NCI-H2081 (cell line): Measurements from ENCODE around the gene KCNAB3.

Experiments used
- DNase-seq, 2 experiments: peaks; one replicate each; lab custom pipeline; 2025; lab: John Stamatoyannopoulos, UW

The KCNAB3 gene

DNA sequence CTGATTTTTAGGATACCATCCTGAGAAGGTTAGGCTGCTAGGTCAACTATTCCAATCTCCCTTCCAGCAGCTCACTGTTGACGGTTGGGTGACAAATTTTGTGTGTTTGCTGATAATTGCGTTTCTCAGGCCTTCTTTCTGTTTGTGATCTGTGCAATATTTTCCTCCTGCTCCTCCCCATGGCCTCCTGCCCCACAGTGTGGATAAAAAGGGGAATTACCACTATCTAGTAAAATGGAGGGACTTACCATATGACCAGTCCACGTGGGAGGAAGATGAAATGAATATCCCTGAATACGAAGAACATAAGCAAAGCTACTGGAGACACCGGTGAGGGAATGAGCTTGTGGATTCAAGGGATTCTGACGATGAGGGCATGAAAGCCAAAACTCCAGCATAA is 31.9 kb downstream of the KCNAB3 start:
- DNase-seq: no peak

DNA sequence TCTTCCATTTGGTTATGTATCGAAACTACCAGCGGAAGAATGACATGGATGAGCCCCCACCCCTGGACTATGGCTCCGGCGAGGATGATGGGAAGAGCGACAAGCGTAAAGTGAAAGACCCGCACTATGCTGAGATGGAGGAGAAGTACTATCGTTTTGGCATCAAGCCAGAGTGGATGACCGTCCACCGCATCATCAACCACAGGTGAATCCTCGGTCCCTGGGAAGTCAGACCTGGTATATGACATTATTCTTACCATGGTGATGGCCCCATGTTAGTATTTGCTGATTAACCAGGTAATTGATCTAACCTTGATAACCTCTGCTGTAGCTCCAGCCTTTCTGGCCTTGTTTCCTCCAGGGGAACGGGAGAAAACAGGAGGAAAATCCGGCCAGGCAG is 32.6 kb downstream of the KCNAB3 start:
- no peak for DNase-seq

DNA sequence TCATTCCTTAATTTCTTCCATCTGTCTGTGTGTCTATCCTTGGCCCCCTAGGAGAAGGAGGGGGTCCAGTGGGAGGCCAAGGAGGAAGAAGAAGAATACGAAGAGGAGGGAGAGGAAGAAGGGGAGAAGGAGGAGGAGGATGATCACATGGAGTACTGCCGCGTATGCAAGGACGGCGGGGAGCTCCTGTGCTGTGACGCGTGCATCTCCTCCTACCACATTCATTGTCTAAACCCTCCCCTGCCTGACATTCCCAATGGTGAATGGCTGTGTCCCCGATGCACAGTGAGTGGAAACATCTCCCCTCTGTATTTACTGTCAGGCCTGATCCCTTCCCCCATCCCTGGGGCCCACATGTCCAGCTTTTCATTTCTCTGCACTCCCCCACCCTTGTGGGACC is 34.8 kb downstream of the KCNAB3 start:
- no peak for DNase-seq

DNA sequence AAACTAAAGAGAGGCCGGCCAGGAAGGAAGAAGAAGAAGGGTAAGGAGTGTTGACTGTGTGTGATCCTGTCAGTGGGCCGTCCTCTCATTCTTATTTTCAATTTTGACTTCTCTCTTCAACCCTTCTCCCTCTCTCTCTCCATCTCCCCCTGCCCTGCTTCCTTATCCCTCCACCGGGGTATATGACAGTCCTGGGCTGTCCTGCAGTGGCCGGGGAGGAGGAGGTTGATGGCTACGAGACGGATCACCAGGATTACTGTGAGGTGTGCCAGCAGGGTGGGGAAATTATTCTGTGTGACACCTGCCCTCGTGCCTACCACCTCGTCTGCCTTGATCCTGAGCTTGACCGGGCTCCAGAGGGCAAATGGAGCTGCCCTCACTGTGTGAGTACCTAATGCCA is 35.4 kb downstream of the KCNAB3 start:
- DNase-seq: no peak

DNA sequence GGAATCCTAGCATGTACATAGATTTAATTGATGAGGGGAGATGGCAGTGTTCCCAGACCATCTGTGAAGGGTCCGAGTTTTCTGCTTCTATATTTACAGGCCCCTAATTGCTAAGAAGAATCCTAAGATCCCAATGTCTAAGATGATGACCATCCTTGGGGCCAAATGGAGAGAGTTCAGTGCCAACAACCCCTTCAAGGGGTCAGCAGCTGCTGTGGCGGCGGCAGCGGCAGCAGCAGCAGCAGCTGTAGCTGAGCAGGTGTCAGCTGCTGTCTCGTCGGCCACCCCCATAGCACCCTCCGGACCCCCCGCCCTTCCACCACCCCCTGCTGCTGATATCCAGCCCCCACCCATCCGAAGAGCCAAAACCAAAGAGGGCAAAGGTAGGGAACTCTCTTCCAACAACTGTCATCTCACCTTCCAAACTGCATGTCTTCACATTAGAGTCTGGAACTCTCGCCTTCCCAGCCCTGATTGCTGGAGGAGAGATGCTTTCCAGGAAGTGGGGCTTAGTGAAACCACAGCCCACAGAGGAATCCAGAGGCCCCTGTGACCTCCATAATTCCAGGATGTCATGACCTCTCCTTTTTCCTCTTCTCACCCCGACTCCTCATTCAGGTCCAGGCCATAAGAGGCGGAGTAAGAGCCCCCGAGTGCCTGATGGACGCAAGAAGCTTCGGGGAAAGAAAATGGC is 36.3 kb downstream of the KCNAB3 start:
- no peak for DNase-seq

DNA sequence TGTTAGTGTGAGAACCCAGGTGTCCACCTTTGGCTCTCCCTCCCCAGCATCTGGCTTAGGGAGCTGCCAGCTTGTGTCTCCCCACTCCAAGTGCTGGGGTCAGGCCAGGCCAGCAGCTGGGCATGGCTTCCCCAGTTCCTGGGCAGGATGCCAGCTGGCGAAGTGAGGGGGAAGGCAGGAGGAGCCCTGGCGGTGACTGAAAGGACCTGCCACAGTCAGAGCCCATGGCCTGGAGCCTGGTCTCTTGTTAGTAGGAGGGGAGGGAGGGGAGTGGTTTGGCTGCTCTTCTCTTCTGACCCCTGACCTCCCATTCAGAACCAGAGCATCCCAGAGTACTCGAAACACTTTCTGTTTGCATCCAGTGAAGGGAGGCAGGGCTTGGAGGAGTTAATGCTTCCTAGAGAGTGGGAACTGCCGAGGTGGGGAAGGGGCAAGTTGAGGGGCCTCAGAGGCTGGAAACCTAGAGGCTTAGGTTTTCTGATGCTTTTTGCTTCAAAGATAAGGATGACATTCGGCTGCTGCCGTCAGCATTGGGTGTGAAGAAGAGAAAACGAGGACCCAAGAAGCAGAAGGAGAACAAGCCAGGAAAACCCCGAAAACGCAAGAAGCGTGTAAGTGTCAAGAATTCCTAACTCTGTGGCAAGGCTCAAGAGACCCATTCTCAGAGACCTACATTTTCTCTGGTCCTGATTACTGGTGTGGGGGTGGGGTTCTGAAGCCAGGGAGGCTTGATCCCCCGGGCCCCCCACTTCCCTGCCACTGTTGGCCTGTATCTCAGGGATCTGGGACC is 40.3 kb downstream of the KCNAB3 start:
- DNase-seq: peak; percentile 91 to 95

DNA sequence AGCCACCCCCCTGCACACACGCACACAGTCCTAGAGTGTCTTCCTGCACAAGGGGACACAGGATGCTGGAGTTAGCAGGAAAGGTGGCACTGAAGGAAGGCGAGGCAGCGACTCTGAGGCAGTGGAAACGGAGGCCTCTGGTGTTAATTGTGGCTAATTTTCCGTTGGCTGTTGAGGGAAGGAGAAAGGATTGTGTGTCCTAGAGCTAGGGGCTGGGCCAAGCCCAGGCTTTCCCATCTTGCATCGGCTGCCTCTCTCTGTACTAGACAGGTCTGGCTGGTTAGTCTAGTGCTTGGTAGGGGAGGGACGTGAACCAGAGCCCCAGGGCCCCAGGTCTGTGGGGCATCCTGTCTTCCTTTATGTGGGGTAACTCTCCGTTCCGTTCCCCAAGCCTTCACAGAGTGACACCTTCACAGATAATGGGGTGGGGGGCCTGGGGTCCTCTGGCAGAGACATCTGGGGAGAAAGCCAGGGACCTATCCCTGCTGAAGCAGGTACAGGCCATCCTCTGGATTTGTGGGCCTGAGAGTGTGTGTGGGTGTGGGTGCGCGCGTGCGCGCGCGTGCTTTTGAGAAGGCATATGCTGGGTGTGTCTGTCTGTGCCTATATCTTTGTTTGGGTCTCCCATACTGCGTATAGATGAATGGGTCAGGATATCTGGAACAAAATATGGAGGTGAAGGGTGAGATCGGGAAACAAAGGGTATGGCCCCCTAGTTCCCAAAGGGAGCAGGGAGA is 41.3 kb downstream of the KCNAB3 start, which contains the start of gene CHD3:
Gene CHD3, plus strand, starts transcription at position 606 of the 737 bp plus-strand sequence. CDS start 212 bp downstream, outside the sequence.
- DNase-seq: peak in 1 of 2 experiments; percentile 49

DNA sequence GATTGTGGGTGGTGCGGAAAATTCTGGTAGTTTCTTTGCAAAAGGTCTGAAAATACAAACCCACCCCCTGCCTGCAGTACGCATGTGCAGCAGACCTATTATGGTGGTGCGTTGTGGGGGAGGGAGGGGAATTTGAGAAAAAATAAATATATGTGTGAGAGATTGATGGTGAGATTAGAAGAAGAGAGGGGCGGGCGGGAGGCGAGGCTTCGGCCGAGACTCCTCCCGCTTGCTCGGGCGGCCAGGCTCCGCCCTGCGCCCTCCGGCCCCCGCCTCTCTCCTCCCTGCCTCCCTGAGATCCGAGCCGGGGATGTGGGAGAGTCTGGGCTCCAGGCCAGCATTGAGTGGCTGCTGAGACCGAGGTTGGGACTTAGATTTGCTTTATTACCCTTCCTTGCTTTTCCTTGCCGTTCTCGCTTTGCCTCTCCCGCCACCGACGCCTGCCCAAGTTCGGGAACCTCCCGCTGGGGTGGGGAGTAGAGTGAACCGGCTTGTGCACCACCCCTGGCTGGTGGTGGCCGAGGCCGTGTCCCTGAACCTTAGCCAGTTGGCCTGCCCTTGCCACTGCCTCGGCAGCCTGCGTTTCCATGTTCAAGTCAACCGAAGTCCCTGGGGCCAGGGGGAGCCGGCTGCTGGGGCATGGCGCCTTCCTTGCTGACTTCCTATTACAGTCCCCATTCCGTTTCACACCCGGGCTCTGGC is 42.0 kb downstream of the KCNAB3 start:
- peak; percentile 89 to 92 for DNase-seq

DNA sequence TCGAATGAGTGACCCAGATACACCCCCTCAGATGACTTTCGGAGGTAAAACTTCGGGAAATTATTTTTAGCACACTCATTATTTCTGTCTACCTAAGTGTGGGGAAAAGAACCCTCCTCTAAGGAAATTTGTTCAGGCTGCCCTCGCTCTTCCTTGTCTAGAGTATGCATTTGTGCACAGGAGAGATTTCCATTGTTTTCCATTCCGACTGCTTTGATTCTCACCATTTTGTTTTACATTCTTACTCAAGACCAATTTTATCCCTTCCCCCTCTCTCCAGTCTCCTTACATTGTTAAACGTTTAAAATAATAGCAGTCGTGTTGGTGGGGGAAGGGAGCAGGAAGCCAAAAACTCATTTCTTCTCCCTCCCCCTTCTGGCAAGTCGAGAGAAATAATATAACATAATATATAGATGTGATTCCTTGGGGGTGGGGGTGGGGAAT is 42.6 kb downstream of the KCNAB3 start:
- no peak for DNase-seq

DNA sequence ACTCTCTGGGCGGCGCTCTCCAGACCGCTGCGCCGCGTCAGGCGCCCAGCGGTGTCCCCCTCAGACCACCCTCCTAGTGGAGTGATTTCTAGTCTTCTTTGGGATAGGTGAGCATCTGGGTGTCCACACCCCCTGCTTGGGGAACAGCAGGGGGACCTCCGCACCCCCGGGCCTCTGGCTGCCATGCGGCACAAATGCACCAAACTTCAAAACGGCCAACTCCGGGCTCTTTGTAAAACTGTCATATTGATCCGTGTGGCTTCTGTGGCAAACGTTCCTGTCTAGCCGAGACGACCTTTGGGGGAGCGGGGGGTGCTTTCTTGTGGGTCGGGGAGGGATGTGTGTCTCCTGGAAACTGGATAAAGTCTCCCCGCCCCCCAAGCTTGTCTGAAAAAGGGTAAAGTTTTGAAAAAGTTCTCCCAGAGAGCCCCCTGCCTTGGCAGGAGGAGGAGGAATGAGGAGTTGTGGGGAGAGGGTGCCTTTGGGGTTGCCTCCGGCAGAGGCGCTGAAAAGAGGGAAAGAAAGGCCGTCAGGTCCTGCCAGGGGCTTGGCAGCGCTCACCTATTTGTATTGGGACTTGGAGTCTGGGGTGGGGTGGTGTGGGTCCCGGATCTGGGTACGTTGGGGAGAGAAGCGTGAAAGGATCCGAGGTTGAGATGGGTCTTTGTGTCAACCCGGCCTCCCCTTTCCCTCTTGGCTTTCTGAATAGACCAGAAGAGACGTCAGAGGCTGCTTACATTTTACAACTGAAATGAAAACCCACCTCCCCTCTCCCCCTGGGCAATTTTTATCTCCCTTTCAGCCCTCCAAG is 43.2 kb downstream of the KCNAB3 start:
- peak in 1 of 2 experiments; percentile 53 for DNase-seq

DNA sequence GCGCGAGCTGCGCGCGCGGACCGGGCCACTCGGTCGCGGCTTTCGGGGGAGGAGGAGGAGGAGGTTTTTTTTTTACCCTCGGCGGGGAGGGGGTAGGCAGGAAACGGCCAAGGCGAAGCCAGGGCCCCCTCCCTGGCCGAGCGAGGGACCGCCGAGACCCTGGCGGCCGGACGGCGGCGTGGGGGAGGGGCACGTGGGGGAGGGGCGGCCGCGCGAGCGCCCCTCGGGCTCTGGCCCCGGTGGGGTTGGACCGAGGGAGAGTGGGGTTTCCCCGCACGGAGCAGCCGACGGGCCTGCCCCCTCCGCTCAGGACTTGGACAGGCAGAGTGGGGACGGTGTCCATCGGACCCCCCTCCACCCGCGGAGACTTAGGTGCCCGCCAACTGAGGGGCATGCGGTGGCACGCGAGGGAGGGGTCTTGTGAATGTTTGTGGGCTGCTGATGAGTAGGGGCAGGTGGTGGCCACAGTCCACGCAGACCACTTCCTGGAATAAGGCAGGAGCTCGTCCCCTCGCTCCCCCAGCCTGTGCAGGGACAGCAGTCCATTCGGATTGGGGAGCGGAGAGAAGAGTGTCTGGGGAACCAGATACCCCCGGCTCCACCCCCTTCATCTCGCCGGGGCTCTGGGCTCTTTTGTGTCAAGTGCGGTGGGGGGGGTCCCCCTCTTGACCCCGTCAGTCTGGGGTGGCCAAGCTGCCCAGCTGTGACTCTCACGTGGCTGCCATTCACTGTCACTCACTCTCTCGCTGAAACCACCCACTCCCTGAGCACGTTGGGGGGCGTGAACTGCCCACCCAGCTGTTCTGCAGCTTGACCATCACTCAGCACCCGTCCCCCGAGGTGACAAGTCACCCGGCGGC is 44.1 kb downstream of the KCNAB3 start:
- DNase-seq: peak in 1 of 2 experiments; percentile 67

DNA sequence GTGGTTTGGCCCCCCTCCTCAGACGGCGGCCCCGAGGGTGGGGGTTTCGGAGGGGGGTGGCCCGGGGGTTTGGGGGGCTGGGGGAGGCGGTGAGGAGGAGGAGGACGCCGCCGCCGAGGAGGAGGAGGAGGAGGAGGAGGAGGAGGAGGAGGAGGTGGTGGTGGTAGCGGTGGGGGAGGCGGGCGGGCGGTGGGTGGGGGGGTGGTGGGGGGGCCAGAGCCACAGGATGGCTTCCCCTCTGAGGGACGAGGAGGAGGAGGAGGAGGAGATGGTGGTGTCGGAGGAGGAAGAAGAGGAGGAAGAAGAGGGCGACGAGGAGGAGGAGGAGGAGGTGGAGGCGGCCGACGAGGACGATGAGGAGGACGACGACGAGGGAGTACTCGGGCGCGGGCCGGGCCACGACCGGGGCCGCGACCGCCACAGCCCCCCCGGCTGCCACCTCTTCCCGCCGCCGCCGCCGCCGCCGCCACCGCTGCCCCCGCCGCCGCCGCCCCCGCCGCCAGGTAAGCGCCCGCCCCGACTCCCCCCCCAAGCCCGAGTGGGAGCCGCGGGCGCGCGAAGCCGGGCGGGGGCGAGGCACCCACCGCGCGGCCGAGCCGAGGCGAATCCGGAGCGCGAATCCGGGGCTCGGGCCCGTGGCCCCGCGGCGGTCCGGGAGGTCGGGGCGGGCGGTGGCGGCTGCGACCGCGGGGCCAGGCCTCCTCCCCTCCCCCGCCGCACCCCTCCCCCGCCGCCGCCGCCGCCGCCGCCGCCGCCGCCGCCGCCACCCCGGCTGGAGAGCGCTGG is 44.9 kb downstream of the KCNAB3 start:
- DNase-seq: no peak

DNA sequence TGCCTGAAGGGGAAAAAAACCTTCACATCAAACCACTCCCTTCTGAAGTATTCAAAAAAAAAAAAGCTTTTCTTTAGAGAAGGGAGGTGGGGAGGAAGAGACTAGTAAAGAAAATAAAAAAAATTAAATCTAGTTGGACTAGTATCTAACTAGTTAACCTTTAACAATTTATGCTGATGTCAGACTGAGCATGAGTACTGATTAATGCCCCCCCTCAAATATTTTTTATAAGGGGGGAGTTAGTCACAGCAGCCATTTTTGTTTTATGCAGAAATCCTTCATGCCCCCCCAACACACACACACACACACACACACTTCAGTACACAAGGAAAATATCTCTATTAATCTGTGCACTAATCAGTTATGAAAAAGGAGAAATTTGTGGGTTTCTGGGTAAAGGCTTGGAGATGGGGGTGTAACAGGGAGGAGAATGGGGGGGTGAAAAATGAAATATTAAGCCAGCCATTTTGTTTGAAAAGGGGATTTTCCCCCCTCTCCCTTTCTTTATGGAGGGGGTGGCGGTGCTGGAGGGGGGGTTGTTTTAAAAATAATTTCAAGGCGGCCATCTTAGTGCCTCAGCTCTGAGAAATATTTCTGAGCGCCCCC is 45.8 kb downstream of the KCNAB3 start:
- DNase-seq: peak in 1 of 2 experiments; percentile 37

DNA sequence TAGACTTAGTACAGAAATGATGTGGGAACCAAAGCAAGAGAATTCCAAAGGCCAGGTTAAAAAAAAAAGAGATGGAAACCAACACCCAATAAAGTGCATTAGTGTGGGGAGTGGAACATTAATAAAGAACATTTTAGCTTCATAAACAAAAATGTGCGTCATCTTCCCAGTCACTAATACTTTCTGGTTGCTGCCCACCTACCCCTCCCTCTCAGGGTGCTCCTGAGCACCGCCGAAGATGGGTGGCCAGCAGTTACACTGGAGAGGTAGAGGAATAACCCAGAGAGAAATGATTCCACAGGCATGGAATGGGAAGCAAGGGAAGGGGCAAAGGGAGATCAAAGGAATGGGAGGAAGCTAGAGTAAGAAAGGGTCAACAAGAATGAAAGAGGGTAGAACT is 47.0 kb downstream of the KCNAB3 start:
- peak in 1 of 2 experiments; percentile 15 for DNase-seq

DNA sequence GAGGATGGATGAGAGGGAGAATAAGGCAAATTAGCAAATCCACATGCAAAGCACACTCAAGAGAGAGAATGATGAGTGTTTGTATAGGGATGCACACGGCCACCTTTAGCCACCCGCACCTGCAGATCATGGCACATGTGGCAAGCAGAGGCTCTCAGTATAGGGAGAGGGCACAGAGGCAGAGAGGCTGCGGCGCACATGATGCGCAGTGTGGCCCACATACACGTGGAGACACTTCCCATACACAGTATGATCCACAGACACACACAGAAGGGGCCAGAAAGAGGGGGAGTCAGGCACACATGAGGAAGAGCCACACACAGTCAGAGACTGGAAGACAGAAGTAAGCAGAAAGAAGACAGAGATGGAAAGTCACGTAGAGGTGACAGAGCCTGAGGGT is 47.6 kb downstream of the KCNAB3 start:
- peak in 1 of 2 experiments; percentile 64 for DNase-seq

DNA sequence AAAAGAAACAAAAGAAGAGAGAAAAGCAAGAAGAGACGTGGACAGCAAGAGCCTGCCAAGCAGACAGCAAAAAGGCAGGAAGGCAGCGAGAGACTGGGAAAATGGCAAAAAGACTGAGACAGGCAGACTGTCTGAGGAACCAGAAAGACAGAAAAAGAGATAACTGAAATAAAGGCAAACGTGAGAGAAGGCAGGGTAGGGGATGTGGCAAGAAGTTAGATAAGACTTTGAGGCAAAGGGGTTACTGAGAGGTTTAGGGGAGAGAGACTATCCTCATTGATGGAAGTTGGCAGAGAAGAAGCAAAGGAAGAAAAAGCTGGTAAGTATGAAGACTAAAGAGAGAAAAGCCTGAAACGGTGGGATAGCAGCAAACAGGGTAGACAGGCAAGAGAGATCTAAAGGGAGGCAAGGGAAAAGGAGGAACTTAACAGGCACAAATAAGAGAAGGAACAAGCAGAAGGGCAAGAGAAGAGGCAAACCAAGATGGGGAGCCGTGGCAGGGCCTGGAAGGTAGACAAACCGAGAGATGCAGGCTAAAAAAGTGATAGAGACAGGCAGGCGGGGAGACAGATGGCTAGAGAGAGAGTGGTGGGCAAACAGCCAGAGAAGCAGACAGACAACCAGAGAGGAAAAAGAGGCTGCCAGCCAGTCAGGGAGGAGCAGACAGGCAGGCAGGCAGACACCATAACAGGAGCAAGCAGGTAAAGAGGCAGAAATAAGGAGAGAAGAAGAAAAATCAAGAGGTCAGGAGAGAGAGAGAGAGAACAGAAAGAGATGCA is 48.2 kb downstream of the KCNAB3 start:
- peak; percentile 49 to 69 for DNase-seq

DNA sequence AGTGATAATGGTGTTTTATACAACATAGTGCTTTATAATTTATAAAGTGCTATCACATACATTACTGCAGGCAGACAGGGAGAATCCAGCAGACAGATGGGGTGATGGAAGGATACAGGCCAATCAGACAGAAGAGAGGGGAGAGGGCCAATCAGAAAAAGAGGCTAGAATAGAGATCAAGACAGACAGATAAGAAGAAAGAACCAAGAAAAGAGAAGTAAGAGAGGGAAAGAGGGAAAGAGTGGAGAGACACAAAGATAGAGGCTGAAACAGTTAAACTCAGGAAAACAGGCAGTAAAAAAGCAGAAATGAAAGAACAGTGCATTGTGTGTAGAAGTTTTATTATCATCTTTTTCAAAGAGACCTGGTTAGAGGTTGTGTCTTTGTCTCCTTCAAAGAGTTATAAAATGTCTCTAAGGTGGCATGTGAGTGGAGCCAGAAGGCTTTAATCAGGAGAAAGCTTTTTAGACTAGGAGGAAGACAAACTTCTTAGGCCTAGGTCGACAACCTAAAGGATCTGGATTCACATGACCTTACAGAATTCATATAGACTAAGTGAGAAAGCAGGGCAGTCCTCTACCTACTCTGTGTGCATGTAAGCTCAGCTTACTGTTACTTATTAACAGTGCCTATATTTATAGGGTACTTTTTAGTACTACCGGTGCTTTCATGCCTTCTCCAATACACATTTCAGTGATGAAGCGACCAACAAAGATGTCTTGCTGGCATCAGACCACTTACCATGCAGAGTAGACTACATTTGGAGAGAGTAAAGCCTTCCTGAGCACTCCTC is 49.4 kb downstream of the KCNAB3 start:
- no peak for DNase-seq
